GM23338 (cell line): ENCODE data around the gene KRT8. TPM values are rescaled to one million over a fixed set of nuclear protein-coding genes. Genes with fewer than 3 reads are reported as not detected.

Source experiments
- ATAC-seq: fragments of 200-7000 bp; cut with Tn5 transposase; 3 replicates; pipeline ENCODE4 v1.9.1; 2020
- DNase-seq: peaks from one replicate; pipeline ENCODE4 v3.0.0-alpha.2; 2015; ENCODE audit warnings: low spot score
- H2AFZ ChIP-seq: fragments of 200-600 bp; sonication (generic); 2 replicates; pipeline ENCODE4 v1.8.0; 2016; ENCODE audit warnings: antibody characterized with exemption, mild to moderate bottlenecking, moderate library complexity
- H3F3A ChIP-seq: fragments of 200-600 bp; sonication (generic); replicated peaks from 2 replicates; pipeline ENCODE4 v1.8.0; 2017; ENCODE audit warnings: antibody characterized with exemption, mixed run types, low read depth
- H3K27ac ChIP-seq: fragments of 200-600 bp; sonication (generic); 2 replicates; pipeline ENCODE4 v1.6.1; 2016; ENCODE audit warnings: low read depth
- H3K27me3 ChIP-seq: fragments of 200-600 bp; sonication (generic); 2 replicates; pipeline ENCODE4 v1.8.0; 2016; ENCODE audit warnings: mild to moderate bottlenecking, mixed run types, moderate library complexity; ENCODE audit not compliant: insufficient read depth
- H3K36me3 ChIP-seq: fragments of 200-600 bp; sonication (generic); 2 replicates; pipeline ENCODE4 v1.8.0; 2016; ENCODE audit warnings: mild to moderate bottlenecking; ENCODE audit not compliant: insufficient read depth
- H3K4me1 ChIP-seq: fragments of 200-600 bp; sonication (generic); 2 replicates; pipeline ENCODE4 v1.8.0; 2016; ENCODE audit warnings: mild to moderate bottlenecking, moderate library complexity; ENCODE audit not compliant: insufficient read depth
- H3K4me2 ChIP-seq: fragments of 200-600 bp; sonication (generic); 2 replicates; pipeline ENCODE4 v1.7.1; 2017; ENCODE audit warnings: mixed run types
- H3K4me3 ChIP-seq: fragments of 200-600 bp; sonication (generic); 2 replicates; pipeline ENCODE4 v1.6.1; 2016; ENCODE audit warnings: mixed run types
- H3K79me2 ChIP-seq: fragments of 200-600 bp; sonication (generic); replicated peaks from 2 replicates; pipeline ENCODE4 v1.8.0; 2017; ENCODE audit warnings: mild to moderate bottlenecking; ENCODE audit not compliant: insufficient read depth
- H3K9me2 ChIP-seq: fragments of 200-600 bp; sonication (generic); 2 replicates; pipeline ENCODE4 v1.8.0; 2017; ENCODE audit not compliant: insufficient read depth
- H4K20me1 ChIP-seq: fragments of 200-600 bp; sonication (generic); replicated peaks from 2 replicates; pipeline ENCODE4 v1.8.0; 2017; ENCODE audit warnings: mild to moderate bottlenecking; ENCODE audit not compliant: insufficient read depth
- H3K27ac Mint-ChIP-seq: 2 replicates; pipeline ENCODE4 v1.8.0; 2020; ENCODE audit warnings: inconsistent platforms, mild to moderate bottlenecking, moderate library complexity, mixed read lengths
- H3K27me3 Mint-ChIP-seq: 3 replicates; pipeline ENCODE4 v1.8.0; 2022; ENCODE audit warnings: low read depth, mild to moderate bottlenecking, moderate library complexity, mixed read lengths, inconsistent platforms; ENCODE audit not compliant: insufficient read depth, poor library complexity
- H3K36me3 Mint-ChIP-seq: 3 replicates; pipeline ENCODE4 v1.8.0; 2021; ENCODE audit warnings: low read depth, mild to moderate bottlenecking, inconsistent platforms, moderate library complexity, mixed read lengths
- H3K4me1 Mint-ChIP-seq: 3 replicates; pipeline ENCODE4 v1.8.0; 2020; ENCODE audit warnings: mild to moderate bottlenecking, inconsistent platforms, mixed read lengths
- H3K4me3 Mint-ChIP-seq: 3 replicates; pipeline ENCODE4 v1.8.0; 2021; ENCODE audit warnings: moderate library complexity, mild to moderate bottlenecking, inconsistent platforms, mixed read lengths
- H3K9me3 Mint-ChIP-seq: 3 replicates; pipeline ENCODE4 v1.8.0; 2020; ENCODE audit warnings: moderate library complexity, mild to moderate bottlenecking, inconsistent platforms, mixed read lengths
- CREB1 ChIP-seq: fragments of 250-450 bp; sonication (Bioruptor Pico); IDR thresholded peaks from 2 replicates; pipeline ENCODE4 v1.5.0; 2020; ENCODE audit warnings: low read depth, mild to moderate bottlenecking, moderate library complexity
- EZH2 ChIP-seq: fragments of 200-600 bp; sonication (generic); IDR thresholded peaks from one replicate; pipeline ENCODE4 v1.8.0; 2017; ENCODE audit warnings: antibody characterized with exemption, mild to moderate bottlenecking, low read depth; ENCODE audit not compliant: unreplicated experiment
- EZH2phosphoT487 ChIP-seq: fragments of 200-600 bp; sonication (generic); IDR thresholded peaks from one replicate; pipeline ENCODE4 v1.8.1; 2018; ENCODE audit warnings: antibody characterized with exemption; ENCODE audit not compliant: unreplicated experiment
- JUNB ChIP-seq: IDR thresholded peaks from one replicate; pipeline ENCODE4 v1.6.1; 2016; ENCODE audit warnings: antibody characterized with exemption; ENCODE audit not compliant: unreplicated experiment
- NANOG ChIP-seq: IDR thresholded peaks from 2 replicates; pipeline ENCODE4 v1.6.1; 2016; ENCODE audit warnings: antibody characterized with exemption, borderline replicate concordance
- POLR2AphosphoS5 ChIP-seq: IDR thresholded peaks from 2 replicates; pipeline ENCODE4 v1.6.1; 2016; ENCODE audit warnings: antibody characterized with exemption, low read depth
- STAT1 ChIP-seq: IDR thresholded peaks from one replicate; pipeline ENCODE4 v1.6.1; 2016; ENCODE audit warnings: antibody characterized with exemption; ENCODE audit not compliant: unreplicated experiment
- ZNF114 ChIP-seq: fragments of 250-450 bp; sonication (Bioruptor Pico); IDR thresholded peaks from 2 replicates; pipeline ENCODE4 v1.5.0; 2020; ENCODE audit warnings: mild to moderate bottlenecking, moderate library complexity
- ZNF331 ChIP-seq: fragments of 250-450 bp; sonication (Bioruptor Pico); IDR thresholded peaks from 2 replicates; pipeline ENCODE4 v1.5.0; 2020; ENCODE audit warnings: low read depth, mild to moderate bottlenecking, moderate library complexity
- polyA plus RNA-seq: library from polyadenylated mRNA; unstranded; fragments of >200 nt; fragmentation: Nextera tagmentation; extraction: Ambion mirVana; gene quantifications from 2 replicates; pipeline ENCODE4 v1.2.1, GENCODE V29; 2016
- total RNA-seq: library from RNA; depleted of rRNA; stranded (reverse); fragments of >200 nt; shearing (Covaris generic); gene quantifications from 2 replicates; pipeline ENCODE4 v1.2.3, GENCODE V29; 2014
- TF ChIP-seq, protein P1 (sequence below): fragments of 250-450 bp; sonication (Bioruptor Pico); IDR thresholded peaks from 2 replicates; pipeline ENCODE4 v1.5.0; 2020; ENCODE audit warnings: mild to moderate bottlenecking, moderate library complexity
- TF ChIP-seq, protein P2 (sequence below), 2 experiments: fragments of 200-600 bp in 1 of 2; sonication (generic) in 1 of 2; conservative IDR thresholded peaks; 2 replicates each; pipeline versions ENCODE4 v1.5.1 to v1.6.1; 2016 to 2017; ENCODE audit warnings: antibody characterized with exemption in 2 of 2, low read depth in 2 of 2, mild to moderate bottlenecking in 2 of 2, moderate library complexity in 1 of 2
- TF ChIP-seq, protein P3 (sequence below): IDR thresholded peaks from one replicate; pipeline ENCODE4 v1.6.1; 2018; ENCODE audit warnings: antibody characterized with exemption; ENCODE audit not compliant: unreplicated experiment
- TF ChIP-seq, protein P4 (sequence below): IDR thresholded peaks from 2 replicates; pipeline ENCODE4 v1.6.1; 2016; ENCODE audit warnings: antibody characterized with exemption

Gene KRT8
- total and polyA plus RNA-seq, 2 experiments from 2014 or later, result 250 to 322 TPM

DNA sequence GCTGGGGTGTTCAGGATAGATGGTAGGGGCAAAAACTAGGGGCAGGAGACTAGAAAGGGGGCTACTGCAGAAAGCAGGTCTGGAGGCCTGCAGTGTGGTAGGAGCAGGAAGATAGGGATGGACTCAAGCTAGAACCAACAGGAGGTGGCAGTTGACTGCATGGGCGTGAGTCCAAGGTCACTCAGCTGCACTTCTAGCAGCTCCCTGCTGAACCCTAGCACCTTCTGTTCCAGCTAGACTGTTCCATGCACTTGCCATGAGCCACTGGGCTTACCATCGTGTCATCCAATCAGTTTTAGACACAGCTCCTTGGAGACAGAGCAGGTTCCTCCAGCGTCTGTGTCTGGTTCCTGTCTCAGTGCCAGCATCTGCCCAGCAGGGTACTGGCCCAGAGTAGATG, 11.3 kb upstream of the KRT8 start:
- Mint-ChIP-seq H3K9me3 (no peaks in the 10 kb centered on the region), H3K4me3 (no peak overlapping the region), H3K36me3 (no peaks in the 10 kb centered on the region), H3K4me1 (peaks cover 2% of the 10 kb centered on the region; the same call in 1 of the 3 replicates), H3K27ac (no peak overlapping the region), H3K27me3 (peaks cover 3% of the 10 kb centered on the region)
- Histone ChIP-seq H3K4me2 (no peak overlapping the region), H3K4me3 (no peak overlapping the region), H3F3A (no peaks in the 10 kb centered on the region), H3K9me2 (no peaks in the 10 kb centered on the region), H2AFZ (no peak overlapping the region), H4K20me1 (no peaks in the 10 kb centered on the region), H3K27ac (no peak overlapping the region), H3K4me1 (no peaks in the 10 kb centered on the region), H3K36me3 (no peaks in the 10 kb centered on the region), H3K79me2 (no peaks in the 10 kb centered on the region), H3K27me3 (no peaks in the 10 kb centered on the region)
- DNase-seq (no peak), ATAC-seq (no peak)
- TF ChIP-seq EZH2 (no peak), ZNF331 (CRISPR knock-in tag) (no peak), POLR2AphosphoS5 (no peak), JUNB (no peak), ZNF114 (CRISPR knock-in tag) (no peak), STAT1 (no peak), NANOG (no peak), EZH2phosphoT487 (no peak), CREB1 (no peak)
- TF ChIP-seq, protein P1, sequence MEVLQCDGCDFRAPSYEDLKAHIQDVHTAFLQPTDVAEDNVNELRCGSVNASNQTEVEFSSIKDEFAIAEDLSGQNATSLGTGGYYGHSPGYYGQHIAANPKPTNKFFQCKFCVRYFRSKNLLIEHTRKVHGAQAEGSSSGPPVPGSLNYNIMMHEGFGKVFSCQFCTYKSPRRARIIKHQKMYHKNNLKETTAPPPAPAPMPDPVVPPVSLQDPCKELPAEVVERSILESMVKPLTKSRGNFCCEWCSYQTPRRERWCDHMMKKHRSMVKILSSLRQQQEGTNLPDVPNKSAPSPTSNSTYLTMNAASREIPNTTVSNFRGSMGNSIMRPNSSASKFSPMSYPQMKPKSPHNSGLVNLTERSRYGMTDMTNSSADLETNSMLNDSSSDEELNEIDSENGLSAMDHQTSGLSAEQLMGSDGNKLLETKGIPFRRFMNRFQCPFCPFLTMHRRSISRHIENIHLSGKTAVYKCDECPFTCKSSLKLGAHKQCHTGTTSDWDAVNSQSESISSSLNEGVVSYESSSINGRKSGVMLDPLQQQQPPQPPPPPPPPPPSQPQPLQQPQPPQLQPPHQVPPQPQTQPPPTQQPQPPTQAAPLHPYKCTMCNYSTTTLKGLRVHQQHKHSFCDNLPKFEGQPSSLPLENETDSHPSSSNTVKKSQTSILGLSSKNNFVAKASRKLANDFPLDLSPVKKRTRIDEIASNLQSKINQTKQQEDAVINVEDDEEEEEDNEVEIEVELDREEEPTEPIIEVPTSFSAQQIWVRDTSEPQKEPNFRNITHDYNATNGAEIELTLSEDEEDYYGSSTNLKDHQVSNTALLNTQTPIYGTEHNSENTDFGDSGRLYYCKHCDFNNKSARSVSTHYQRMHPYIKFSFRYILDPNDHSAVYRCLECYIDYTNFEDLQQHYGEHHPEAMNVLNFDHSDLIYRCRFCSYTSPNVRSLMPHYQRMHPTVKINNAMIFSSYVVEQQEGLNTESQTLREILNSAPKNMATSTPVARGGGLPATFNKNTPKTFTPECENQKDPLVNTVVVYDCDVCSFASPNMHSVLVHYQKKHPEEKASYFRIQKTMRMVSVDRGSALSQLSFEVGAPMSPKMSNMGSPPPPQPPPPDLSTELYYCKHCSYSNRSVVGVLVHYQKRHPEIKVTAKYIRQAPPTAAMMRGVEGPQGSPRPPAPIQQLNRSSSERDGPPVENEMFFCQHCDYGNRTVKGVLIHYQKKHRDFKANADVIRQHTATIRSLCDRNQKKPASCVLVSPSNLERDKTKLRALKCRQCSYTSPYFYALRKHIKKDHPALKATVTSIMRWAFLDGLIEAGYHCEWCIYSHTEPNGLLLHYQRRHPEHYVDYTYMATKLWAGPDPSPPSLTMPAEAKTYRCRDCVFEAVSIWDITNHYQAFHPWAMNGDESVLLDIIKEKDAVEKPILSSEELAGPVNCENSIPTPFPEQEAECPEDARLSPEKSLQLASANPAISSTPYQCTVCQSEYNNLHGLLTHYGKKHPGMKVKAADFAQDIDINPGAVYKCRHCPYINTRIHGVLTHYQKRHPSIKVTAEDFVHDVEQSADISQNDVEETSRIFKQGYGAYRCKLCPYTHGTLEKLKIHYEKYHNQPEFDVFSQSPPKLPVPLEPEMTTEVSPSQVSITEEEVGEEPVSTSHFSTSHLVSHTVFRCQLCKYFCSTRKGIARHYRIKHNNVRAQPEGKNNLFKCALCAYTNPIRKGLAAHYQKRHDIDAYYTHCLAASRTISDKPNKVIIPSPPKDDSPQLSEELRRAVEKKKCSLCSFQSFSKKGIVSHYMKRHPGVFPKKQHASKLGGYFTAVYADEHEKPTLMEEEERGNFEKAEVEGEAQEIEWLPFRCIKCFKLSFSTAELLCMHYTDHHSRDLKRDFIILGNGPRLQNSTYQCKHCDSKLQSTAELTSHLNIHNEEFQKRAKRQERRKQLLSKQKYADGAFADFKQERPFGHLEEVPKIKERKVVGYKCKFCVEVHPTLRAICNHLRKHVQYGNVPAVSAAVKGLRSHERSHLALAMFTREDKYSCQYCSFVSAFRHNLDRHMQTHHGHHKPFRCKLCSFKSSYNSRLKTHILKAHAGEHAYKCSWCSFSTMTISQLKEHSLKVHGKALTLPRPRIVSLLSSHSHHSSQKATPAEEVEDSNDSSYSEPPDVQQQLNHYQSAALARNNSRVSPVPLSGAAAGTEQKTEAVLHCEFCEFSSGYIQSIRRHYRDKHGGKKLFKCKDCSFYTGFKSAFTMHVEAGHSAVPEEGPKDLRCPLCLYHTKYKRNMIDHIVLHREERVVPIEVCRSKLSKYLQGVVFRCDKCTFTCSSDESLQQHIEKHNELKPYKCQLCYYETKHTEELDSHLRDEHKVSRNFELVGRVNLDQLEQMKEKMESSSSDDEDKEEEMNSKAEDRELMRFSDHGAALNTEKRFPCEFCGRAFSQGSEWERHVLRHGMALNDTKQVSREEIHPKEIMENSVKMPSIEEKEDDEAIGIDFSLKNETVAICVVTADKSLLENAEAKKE, result no peak
- TF ChIP-seq, protein P2, sequence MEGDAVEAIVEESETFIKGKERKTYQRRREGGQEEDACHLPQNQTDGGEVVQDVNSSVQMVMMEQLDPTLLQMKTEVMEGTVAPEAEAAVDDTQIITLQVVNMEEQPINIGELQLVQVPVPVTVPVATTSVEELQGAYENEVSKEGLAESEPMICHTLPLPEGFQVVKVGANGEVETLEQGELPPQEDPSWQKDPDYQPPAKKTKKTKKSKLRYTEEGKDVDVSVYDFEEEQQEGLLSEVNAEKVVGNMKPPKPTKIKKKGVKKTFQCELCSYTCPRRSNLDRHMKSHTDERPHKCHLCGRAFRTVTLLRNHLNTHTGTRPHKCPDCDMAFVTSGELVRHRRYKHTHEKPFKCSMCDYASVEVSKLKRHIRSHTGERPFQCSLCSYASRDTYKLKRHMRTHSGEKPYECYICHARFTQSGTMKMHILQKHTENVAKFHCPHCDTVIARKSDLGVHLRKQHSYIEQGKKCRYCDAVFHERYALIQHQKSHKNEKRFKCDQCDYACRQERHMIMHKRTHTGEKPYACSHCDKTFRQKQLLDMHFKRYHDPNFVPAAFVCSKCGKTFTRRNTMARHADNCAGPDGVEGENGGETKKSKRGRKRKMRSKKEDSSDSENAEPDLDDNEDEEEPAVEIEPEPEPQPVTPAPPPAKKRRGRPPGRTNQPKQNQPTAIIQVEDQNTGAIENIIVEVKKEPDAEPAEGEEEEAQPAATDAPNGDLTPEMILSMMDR (conservative IDR thresholded peaks at IDR 0.05; ENCODE audit: low read depth in 2 of 2), result no peak
- TF ChIP-seq, protein P3, sequence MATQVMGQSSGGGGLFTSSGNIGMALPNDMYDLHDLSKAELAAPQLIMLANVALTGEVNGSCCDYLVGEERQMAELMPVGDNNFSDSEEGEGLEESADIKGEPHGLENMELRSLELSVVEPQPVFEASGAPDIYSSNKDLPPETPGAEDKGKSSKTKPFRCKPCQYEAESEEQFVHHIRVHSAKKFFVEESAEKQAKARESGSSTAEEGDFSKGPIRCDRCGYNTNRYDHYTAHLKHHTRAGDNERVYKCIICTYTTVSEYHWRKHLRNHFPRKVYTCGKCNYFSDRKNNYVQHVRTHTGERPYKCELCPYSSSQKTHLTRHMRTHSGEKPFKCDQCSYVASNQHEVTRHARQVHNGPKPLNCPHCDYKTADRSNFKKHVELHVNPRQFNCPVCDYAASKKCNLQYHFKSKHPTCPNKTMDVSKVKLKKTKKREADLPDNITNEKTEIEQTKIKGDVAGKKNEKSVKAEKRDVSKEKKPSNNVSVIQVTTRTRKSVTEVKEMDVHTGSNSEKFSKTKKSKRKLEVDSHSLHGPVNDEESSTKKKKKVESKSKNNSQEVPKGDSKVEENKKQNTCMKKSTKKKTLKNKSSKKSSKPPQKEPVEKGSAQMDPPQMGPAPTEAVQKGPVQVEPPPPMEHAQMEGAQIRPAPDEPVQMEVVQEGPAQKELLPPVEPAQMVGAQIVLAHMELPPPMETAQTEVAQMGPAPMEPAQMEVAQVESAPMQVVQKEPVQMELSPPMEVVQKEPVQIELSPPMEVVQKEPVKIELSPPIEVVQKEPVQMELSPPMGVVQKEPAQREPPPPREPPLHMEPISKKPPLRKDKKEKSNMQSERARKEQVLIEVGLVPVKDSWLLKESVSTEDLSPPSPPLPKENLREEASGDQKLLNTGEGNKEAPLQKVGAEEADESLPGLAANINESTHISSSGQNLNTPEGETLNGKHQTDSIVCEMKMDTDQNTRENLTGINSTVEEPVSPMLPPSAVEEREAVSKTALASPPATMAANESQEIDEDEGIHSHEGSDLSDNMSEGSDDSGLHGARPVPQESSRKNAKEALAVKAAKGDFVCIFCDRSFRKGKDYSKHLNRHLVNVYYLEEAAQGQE, result no peak
- TF ChIP-seq, protein P4, sequence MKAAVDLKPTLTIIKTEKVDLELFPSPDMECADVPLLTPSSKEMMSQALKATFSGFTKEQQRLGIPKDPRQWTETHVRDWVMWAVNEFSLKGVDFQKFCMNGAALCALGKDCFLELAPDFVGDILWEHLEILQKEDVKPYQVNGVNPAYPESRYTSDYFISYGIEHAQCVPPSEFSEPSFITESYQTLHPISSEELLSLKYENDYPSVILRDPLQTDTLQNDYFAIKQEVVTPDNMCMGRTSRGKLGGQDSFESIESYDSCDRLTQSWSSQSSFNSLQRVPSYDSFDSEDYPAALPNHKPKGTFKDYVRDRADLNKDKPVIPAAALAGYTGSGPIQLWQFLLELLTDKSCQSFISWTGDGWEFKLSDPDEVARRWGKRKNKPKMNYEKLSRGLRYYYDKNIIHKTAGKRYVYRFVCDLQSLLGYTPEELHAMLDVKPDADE, result no peak
